Caco-2 (cell line): Measurements from ENCODE around the gene MUC12. TPM values are rescaled to one million over a fixed set of nuclear protein-coding genes. Genes with fewer than 3 reads are reported as not detected.
"Not testable (repeated sequence)": the region's sequence is repeated elsewhere in the genome, so short reads cannot be mapped to it uniquely, and the experiment has no call there.

Source experiments
- BruUV-seq: library from RNA; stranded (reverse); fragments of 400-500 nt; replicated peaks from 2 replicates; lab custom pipeline; 2021; lab: Mats Ljungman, UMichigan
- CTCF ChIA-PET: fragments of 300-600 bp; sonication (Branson Sonifier 250); formaldehyde crosslinking; loops from one replicate; lab custom pipeline; 2022; ENCODE audit warnings: antibody characterized with exemption; lab: Charles Lee
- POLR2A ChIA-PET: fragments of 300-600 bp; sonication (Branson Sonifier 250); formaldehyde crosslinking; loops from one replicate; lab custom pipeline; 2022; ENCODE audit warnings: antibody characterized with exemption; lab: Charles Lee
- DNase-seq, 2 experiments: peaks; one replicate each; pipeline versions ENCODE4 v3.0.0 to v3.0.0-alpha.2; 2020 to 2022
- H3K27me3 ChIP-seq: replicated peaks from 2 replicates; pipeline ENCODE4 v1.6.0; 2011; ENCODE audit warnings: low read length; ENCODE audit not compliant: control insufficient read depth, insufficient read depth
- H3K36me3 ChIP-seq: 2 replicates; pipeline ENCODE4 v1.5.1; 2011; ENCODE audit warnings: low read length; ENCODE audit not compliant: control insufficient read depth, insufficient read depth
- H3K4me1 ChIP-seq: fragments of 250-450 bp; sonication (Bioruptor Pico); 2 replicates; pipeline ENCODE4 v1.5.1; 2020; ENCODE audit warnings: mild to moderate bottlenecking
- H3K4me3 ChIP-seq: 2 replicates; pipeline ENCODE4 v1.5.1; 2011; ENCODE audit warnings: low read depth, mild to moderate bottlenecking, control low read depth, low read length
- H3K9me3 ChIP-seq: fragments of 250-450 bp; sonication (Bioruptor Pico); 2 replicates; pipeline ENCODE4 v1.5.1; 2020; ENCODE audit warnings: mild to moderate bottlenecking, moderate library complexity
- H3K27ac Mint-ChIP-seq: one replicate; pipeline ENCODE4 v1.8.0; 2022; ENCODE audit warnings: mixed read lengths; ENCODE audit not compliant: unreplicated experiment
- H3K27me3 Mint-ChIP-seq: one replicate; pipeline ENCODE4 v1.8.0; 2022; ENCODE audit warnings: mixed read lengths; ENCODE audit not compliant: insufficient read depth, unreplicated experiment
- H3K36me3 Mint-ChIP-seq: one replicate; pipeline ENCODE4 v1.8.0; 2022; ENCODE audit warnings: mild to moderate bottlenecking, mixed read lengths; ENCODE audit not compliant: insufficient read depth, unreplicated experiment
- H3K4me1 Mint-ChIP-seq: one replicate; pipeline ENCODE4 v1.8.0; 2022; ENCODE audit warnings: low read depth, mixed read lengths; ENCODE audit not compliant: unreplicated experiment
- H3K4me3 Mint-ChIP-seq: one replicate; pipeline ENCODE4 v1.8.0; 2022; ENCODE audit warnings: mild to moderate bottlenecking, moderate library complexity, mixed read lengths; ENCODE audit not compliant: unreplicated experiment
- H3K9me3 Mint-ChIP-seq: one replicate; pipeline ENCODE4 v1.8.0; 2022; ENCODE audit warnings: mixed read lengths; ENCODE audit not compliant: unreplicated experiment
- CTCF ChIP-seq, 2 experiments: fragments of 200-600 bp in 1 of 2; IDR thresholded peaks; 1 replicate in 1 of 2; 2 replicates in 1 of 2; pipeline versions ENCODE4 v1.5.1 to v1.8.0; 2011 to 2022; ENCODE audit warnings: antibody characterized with exemption in 1 of 2, control low read depth in 1 of 2, inconsistent platforms in 1 of 2, low read depth in 1 of 2, low read length in 1 of 2, mild to moderate bottlenecking in 1 of 2, moderate library complexity in 1 of 2; ENCODE audit not compliant: insufficient read depth in 1 of 2, severe bottlenecking in 1 of 2, unreplicated experiment in 1 of 2
- intact Hi-C: fragments of 100-400 bp; cut with micrococcal nuclease; formaldehyde crosslinking; loops from one replicate; pipeline ENCODE4 v1.10.0; 2022; ENCODE audit not compliant: unreplicated experiment
- total RNA-seq: library from RNA; stranded (reverse); gene quantifications from 2 replicates; pipeline ENCODE4 v1.2.3, GENCODE V29; 2022

Gene MUC12
- total RNA-seq, 1 experiment from 2014 or later = 0.16 TPM

DNA sequence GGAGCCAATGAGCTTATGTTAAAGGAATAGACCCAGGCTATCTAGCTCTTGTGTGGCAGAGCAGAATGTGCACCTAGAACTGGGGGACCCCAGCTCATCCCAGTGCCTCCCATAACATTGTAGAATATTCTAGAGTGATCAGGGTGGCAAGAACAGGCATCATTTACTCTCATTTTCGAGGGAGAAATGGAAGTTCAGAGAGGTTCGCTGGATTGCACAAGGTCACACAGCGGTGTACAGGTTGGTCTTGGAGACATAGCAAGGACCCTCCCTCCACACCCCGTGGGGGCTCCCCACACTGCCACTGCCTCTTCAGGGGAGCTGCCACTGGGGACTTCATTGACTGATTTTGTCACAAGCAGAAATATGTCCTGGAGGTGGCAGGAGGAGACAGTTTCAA, 8.9 kb downstream of the MUC12 start:
- POLR2A ChIA-PET = no interaction called here
- H3K4me3 ChIP-seq = no peak overlapping the region
- TF ChIP-seq CTCF (IDR thresholded peaks at IDR 0.05; ENCODE audit: insufficient read depth in 1 of 2, low read depth in 1 of 2, low read length in 1 of 2, severe bottlenecking in 1 of 2, unreplicated experiment in 1 of 2) = no peak
- peaks cover 12% of the 10 kb centered on the region for H3K4me1 ChIP-seq
- no peaks in the 10 kb centered on the region for H3K36me3 ChIP-seq
- no TSS peak for BruUV-seq
- H3K36me3 Mint-ChIP-seq = peaks cover 8% of the 10 kb centered on the region
- no peak for DNase-seq
- H3K4me1 Mint-ChIP-seq = no peaks in the 10 kb centered on the region
- intact Hi-C loops = no loop called here
- H3K27me3 ChIP-seq = no peaks in the 10 kb centered on the region
- no peak overlapping the region for H3K27ac Mint-ChIP-seq
- no peaks in the 10 kb centered on the region for H3K27me3 Mint-ChIP-seq
- H3K9me3 ChIP-seq = peaks cover 16% of the 10 kb centered on the region
- no peak overlapping the region for H3K4me3 Mint-ChIP-seq
- CTCF ChIA-PET = interaction anchor here (0.6 kb wide), 1 partner anchor 166 kb away, joined by 6 read pairs; no protein-coding TSS in a partner anchor
- H3K9me3 Mint-ChIP-seq = peaks cover 10% of the 10 kb centered on the region

DNA sequence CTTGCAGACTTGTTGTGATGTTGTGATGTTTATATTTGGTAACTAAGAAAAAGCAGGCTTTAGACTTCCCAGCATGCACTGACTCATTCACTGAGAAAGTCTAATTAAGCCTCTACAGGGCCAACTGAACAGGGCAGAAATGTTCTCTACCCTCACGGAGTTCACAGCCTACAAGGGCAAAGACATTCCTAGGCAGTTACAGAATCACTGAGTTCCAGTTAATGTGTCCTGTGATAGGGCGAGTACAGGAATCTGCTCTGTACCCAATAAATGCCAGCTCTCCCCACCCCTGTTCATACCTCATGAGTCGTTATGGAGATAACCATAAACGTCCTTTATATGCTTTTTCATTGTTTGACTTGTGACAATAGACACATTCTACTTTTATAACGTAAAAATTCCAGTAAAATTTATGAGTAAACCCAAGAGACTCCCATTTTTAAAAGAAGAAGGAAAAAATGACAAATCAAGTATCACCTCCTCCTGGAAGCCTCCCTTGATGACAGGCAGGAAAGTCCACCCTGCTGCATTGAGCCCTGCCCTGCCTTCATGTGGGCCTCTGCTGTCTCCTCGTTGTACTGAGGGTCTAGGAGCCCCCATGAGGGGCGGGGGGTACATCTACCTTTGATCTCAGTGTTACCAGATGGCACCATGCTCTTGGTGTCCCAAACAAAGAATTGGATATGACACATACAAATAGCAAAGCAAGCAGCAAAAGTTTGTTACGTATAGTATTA, 14.3 kb downstream of the MUC12 start:
- Histone ChIP-seq H3K36me3 (no peaks in the 10 kb centered on the region), H3K4me3 (no peak overlapping the region), H3K27me3 (no peaks in the 10 kb centered on the region), H3K9me3 (no peaks in the 10 kb centered on the region), H3K4me1 (no peaks in the 10 kb centered on the region)
- no peaks in the 10 kb centered on the region for H3K9me3 Mint-ChIP-seq
- H3K27ac Mint-ChIP-seq = no peak overlapping the region
- no peak overlapping the region for H3K4me3 Mint-ChIP-seq
- peaks cover 6% of the 10 kb centered on the region for H3K4me1 Mint-ChIP-seq
- H3K36me3 Mint-ChIP-seq = no peaks in the 10 kb centered on the region
- intact Hi-C loops = no loop called here
- CTCF ChIA-PET = no interaction called here
- TF ChIP-seq CTCF (IDR thresholded peaks at IDR 0.05; ENCODE audit: insufficient read depth in 1 of 2, low read depth in 1 of 2, low read length in 1 of 2, severe bottlenecking in 1 of 2, unreplicated experiment in 1 of 2) = no peak
- no peak for DNase-seq
- no TSS peak for BruUV-seq
- POLR2A ChIA-PET = no interaction called here
- peaks cover 3% of the 10 kb centered on the region for H3K27me3 Mint-ChIP-seq

DNA sequence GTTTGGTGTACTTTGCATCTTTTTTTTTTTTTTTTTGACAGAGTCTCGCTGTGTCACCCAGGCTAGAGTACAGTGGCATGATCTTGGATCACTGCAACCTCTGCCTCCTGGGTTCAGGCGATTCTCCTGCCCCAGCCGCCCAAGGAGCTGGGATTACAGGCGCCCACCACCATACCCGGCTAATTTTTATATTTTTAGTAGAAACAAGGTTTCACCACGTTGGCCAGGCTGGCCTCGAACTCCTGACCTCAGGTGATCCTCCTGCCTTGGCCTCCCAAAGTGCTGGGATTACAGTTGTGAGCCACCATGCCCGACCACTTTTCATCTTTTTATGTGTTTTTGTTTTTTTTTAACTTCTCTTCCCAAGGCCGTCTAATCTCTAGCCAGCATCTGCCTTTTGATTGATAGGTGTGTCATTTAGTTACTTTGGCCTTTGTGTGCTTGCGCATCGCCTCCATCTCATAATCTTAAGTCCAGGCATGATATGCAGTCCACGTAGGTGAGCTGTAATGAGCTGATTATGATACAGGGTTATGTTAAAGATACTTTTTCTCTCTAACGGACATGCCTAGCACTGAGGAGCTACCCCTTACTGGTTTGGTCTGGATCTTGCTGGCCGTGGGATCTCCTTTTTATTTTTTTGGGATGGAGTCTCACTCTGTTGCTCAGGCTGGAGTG, 15.0 kb downstream of the MUC12 start:
- H3K27me3 Mint-ChIP-seq, intact Hi-C loops, H3K4me3 Mint-ChIP-seq, H3K27ac Mint-ChIP-seq, H3K9me3 Mint-ChIP-seq, BruUV-seq, H3K4me1 ChIP-seq, DNase-seq, H3K4me3 ChIP-seq, POLR2A ChIA-PET, H3K27me3 ChIP-seq, H3K36me3 ChIP-seq, H3K36me3 Mint-ChIP-seq, H3K4me1 Mint-ChIP-seq, CTCF ChIA-PET, H3K9me3 ChIP-seq: not testable (repeated sequence)

- POLR2A ChIA-PET, H3K27me3 Mint-ChIP-seq, DNase-seq, H3K9me3 ChIP-seq, H3K36me3 Mint-ChIP-seq, H3K36me3 ChIP-seq, H3K4me1 ChIP-seq, H3K4me3 ChIP-seq, H3K27ac Mint-ChIP-seq, BruUV-seq, H3K4me1 Mint-ChIP-seq, intact Hi-C loops, H3K27me3 ChIP-seq, H3K9me3 Mint-ChIP-seq, H3K4me3 Mint-ChIP-seq: not testable (repeated sequence)
- CTCF ChIA-PET = interaction anchor here (1.0 kb wide), 1 partner anchor 22 kb away, joined by 4 read pairs; no protein-coding TSS in a partner anchor
These were observed 15.8 kb downstream of the MUC12 start for GRCh38 chr7:100985033-100985797.
